OCI-LY7 (cell line): ENCODE measurements around the gene SLC9A2. TPM values are rescaled to one million over a fixed set of nuclear protein-coding genes. Genes with fewer than 3 reads are reported as not detected.

Experiments
- BruUV-seq: library from RNA; stranded (reverse); fragments of 400-500 nt; replicated peaks from 2 replicates; lab custom pipeline; 2021; lab: Mats Ljungman, UMichigan
- CTCF ChIA-PET: fragments of 300-600 bp; sonication (Branson Sonifier 250); formaldehyde crosslinking; loops from one replicate; lab custom pipeline; 2022; ENCODE audit warnings: antibody characterized with exemption; ENCODE audit not compliant: unreplicated experiment; lab: Charles Lee
- POLR2A ChIA-PET: fragments of 300-600 bp; sonication (Branson Sonifier 250); formaldehyde crosslinking; loops from one replicate; lab custom pipeline; 2022; ENCODE audit warnings: antibody characterized with exemption; lab: Charles Lee
- DNase-seq: peaks from one replicate; pipeline ENCODE4 v3.0.0-alpha.2; 2015; ENCODE audit warnings: low spot score
- H2AFZ ChIP-seq: fragments of 200-600 bp; sonication (generic), shearing (Covaris generic); 2 replicates; pipeline ENCODE4 v1.6.1; 2014; ENCODE audit warnings: mild to moderate bottlenecking, antibody characterized with exemption, low read length, moderate library complexity
- H3K27ac ChIP-seq: fragments of 200-600 bp; sonication (generic); 2 replicates; pipeline ENCODE4 v1.5.1; 2014; ENCODE audit warnings: mixed run types, low read depth, mild to moderate bottlenecking, moderate library complexity, low read length, inconsistent platforms; ENCODE audit not compliant: poor library complexity, severe bottlenecking
- H3K36me3 ChIP-seq: fragments of 200-600 bp; sonication (generic); 2 replicates; pipeline ENCODE4 v1.6.1; 2014; ENCODE audit warnings: mild to moderate bottlenecking, antibody characterized with exemption, low read length, moderate library complexity, mixed read lengths; ENCODE audit not compliant: insufficient read depth
- H3K4me1 ChIP-seq: fragments of 200-600 bp; sonication (generic); 2 replicates; pipeline ENCODE4 v1.5.1; 2014; ENCODE audit warnings: mild to moderate bottlenecking, low read length; ENCODE audit not compliant: insufficient read depth, poor library complexity, severe bottlenecking
- H3K4me2 ChIP-seq: fragments of 200-600 bp; sonication (generic); 2 replicates; pipeline ENCODE4 v1.6.1; 2014; ENCODE audit warnings: mild to moderate bottlenecking, low read length
- H3K4me3 ChIP-seq: fragments of 200-600 bp; sonication (generic); 2 replicates; pipeline ENCODE4 v1.5.1; 2014; ENCODE audit warnings: mild to moderate bottlenecking, low read depth, low read length; ENCODE audit not compliant: poor library complexity, severe bottlenecking
- H3K79me2 ChIP-seq: fragments of 200-600 bp; sonication (generic); 2 replicates; pipeline ENCODE4 v1.6.1; 2016; ENCODE audit warnings: low read depth, mild to moderate bottlenecking, low read length, moderate library complexity, mixed read lengths; ENCODE audit not compliant: insufficient read depth
- H3K9me2 ChIP-seq: fragments of 200-600 bp; sonication (generic); 2 replicates; pipeline ENCODE4 v1.6.1; 2016; ENCODE audit warnings: mild to moderate bottlenecking, low read length, mixed read lengths; ENCODE audit not compliant: insufficient read depth
- H3K9me3 ChIP-seq: fragments of 200-600 bp; sonication (generic); 2 replicates; pipeline ENCODE4 v1.6.1; 2014; ENCODE audit warnings: mild to moderate bottlenecking, mixed run types, low read length, mixed read lengths
- H4K20me1 ChIP-seq: fragments of 200-600 bp; sonication (generic); 2 replicates; pipeline ENCODE4 v1.6.1; 2014; ENCODE audit warnings: mild to moderate bottlenecking, antibody characterized with exemption, low read length, moderate library complexity, mixed read lengths; ENCODE audit not compliant: insufficient read depth
- EZH2phosphoT487 ChIP-seq: fragments of 200-600 bp; sonication (generic); IDR thresholded peaks from 2 replicates; pipeline ENCODE4 v1.6.1; 2018; ENCODE audit warnings: low read depth, borderline replicate concordance, mild to moderate bottlenecking, mixed run types, antibody characterized with exemption, low read length, moderate library complexity, mixed read lengths
- intact Hi-C: fragments of 100-400 bp; cut with micrococcal nuclease; formaldehyde crosslinking; loops from one replicate; pipeline ENCODE4 v1.10.0; 2022; ENCODE audit not compliant: unreplicated experiment
- total RNA-seq, 2 experiments: library from RNA; depleted of rRNA in 1 of 2; stranded (reverse); fragments of >200 nt in 1 of 2; shearing (Covaris generic) in 1 of 2; gene quantifications; 2 replicates each; pipeline ENCODE4 v1.2.3, GENCODE V29; 2014 to 2022
- TF ChIP-seq, protein P1 (sequence below): fragments of 200-600 bp; sonication (generic); conservative IDR thresholded peaks from 2 replicates; pipeline ENCODE4 v1.5.1; 2014; ENCODE audit warnings: mild to moderate bottlenecking, antibody characterized with exemption, low read length, moderate library complexity, mixed read lengths

SLC9A2 gene
- total RNA-seq, 2 experiments from 2014 or later: not detected

DNA sequence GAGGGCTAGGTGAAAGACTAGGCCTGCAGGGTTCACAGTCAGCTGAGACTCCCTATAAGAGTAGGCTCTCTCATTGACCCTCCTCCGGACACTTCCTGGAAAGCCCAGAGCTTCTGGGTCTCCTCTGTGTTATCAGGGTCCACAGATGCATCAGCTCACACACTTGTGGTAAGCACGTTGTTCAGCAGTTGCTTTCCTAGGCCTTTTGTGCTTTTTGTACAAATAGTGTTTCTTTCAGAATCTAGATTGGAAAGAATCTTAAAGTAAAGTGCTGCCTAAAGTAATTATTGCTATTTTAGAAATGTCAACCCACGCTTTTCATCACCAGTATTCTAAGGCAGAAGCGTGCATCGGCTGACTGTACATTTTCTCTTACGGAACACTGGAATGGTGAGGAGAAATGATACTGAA is 15.5 kb downstream of the SLC9A2 start:
- DNase-seq: no peak
- H3K4me1 ChIP-seq: no peaks in the 10 kb centered on the region
- CTCF ChIA-PET: no interaction called here
- H3K79me2 ChIP-seq: no peaks in the 10 kb centered on the region
- H4K20me1 ChIP-seq: no peaks in the 10 kb centered on the region
- no peaks in the 10 kb centered on the region for H3K36me3 ChIP-seq
- no peak overlapping the region for H3K4me2 ChIP-seq
- H2AFZ ChIP-seq: no peak overlapping the region
- no TSS peak for BruUV-seq
- TF ChIP-seq, protein P1, sequence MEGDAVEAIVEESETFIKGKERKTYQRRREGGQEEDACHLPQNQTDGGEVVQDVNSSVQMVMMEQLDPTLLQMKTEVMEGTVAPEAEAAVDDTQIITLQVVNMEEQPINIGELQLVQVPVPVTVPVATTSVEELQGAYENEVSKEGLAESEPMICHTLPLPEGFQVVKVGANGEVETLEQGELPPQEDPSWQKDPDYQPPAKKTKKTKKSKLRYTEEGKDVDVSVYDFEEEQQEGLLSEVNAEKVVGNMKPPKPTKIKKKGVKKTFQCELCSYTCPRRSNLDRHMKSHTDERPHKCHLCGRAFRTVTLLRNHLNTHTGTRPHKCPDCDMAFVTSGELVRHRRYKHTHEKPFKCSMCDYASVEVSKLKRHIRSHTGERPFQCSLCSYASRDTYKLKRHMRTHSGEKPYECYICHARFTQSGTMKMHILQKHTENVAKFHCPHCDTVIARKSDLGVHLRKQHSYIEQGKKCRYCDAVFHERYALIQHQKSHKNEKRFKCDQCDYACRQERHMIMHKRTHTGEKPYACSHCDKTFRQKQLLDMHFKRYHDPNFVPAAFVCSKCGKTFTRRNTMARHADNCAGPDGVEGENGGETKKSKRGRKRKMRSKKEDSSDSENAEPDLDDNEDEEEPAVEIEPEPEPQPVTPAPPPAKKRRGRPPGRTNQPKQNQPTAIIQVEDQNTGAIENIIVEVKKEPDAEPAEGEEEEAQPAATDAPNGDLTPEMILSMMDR: no peak
- no peak for TF ChIP-seq EZH2phosphoT487
- intact Hi-C loops: no loop called here
- H3K9me3 ChIP-seq: no peaks in the 10 kb centered on the region
- POLR2A ChIA-PET: no interaction called here
- no peaks in the 10 kb centered on the region for H3K9me2 ChIP-seq
- H3K27ac ChIP-seq: no peak overlapping the region
- H3K4me3 ChIP-seq: no peak overlapping the region

DNA sequence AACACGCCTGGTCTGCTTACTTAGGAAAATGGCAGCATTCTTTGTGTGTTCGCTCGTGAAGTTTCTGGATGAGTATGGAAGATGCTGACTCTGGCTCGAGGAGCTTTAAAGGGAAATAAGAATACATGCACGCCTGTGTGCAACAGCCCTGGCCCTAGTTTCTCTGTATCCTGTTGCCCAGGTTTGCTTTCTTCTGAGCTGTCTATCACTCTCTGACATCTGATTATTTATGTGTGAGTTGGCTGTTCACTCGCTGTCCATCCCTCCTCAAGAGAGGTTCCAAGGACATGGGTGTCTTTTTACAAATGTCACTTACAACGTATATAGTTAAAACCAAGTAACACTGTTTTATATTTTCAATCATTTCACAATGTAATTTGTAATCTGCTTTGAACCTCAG is 16.0 kb downstream of the SLC9A2 start:
- ChIA-PET CTCF (no interaction called here), POLR2A (no interaction called here)
- intact Hi-C loops: no loop called here
- BruUV-seq: no TSS peak
- Histone ChIP-seq H3K27ac (no peak overlapping the region), H3K4me1 (no peaks in the 10 kb centered on the region), H3K36me3 (no peaks in the 10 kb centered on the region), H3K9me2 (no peaks in the 10 kb centered on the region), H3K9me3 (no peaks in the 10 kb centered on the region), H3K79me2 (no peaks in the 10 kb centered on the region), H3K4me2 (no peak overlapping the region), H4K20me1 (no peaks in the 10 kb centered on the region), H2AFZ (no peak overlapping the region), H3K4me3 (no peak overlapping the region)
- DNase-seq: no peak
- TF ChIP-seq, protein P1: no peak
- TF ChIP-seq EZH2phosphoT487: no peak

DNA sequence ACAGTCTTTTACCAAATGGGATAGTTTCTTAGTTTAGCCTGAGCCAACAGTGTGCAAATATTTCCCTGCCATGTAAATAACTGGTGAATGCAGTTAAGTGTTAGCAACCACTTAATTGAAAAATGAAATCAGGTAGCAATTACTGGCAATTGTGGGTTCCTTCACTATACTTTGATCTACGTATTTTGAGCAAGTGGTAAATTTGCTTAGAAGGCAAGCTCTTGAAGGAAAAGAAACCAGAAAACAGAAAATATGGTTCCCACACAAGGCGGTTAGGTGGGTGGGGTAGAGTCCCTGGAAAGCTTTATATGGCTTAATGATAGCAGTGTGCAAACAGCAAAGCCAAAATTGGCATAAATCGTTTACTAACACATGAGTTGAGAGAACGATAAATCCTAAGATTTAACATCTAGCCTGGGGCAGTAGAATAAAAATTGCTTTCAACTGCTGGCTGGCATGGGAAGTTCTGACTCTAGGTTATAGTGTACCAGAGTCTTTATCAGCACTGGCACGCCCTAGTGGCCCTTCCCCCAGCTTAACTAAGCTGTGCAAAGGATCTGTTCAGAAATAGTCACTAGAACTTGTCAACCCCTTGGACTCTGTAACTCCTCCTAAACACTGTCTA is 17.0 kb downstream of the SLC9A2 start:
- ChIA-PET CTCF (no interaction called here), POLR2A (no interaction called here)
- intact Hi-C loops: no loop called here
- no peaks in the 10 kb centered on the region for H3K4me1 ChIP-seq
- no peaks in the 10 kb centered on the region for H3K36me3 ChIP-seq
- no peak overlapping the region for H3K4me2 ChIP-seq
- H3K27ac ChIP-seq: no peak overlapping the region
- H3K79me2 ChIP-seq: no peaks in the 10 kb centered on the region
- no peak overlapping the region for H2AFZ ChIP-seq
- no peak overlapping the region for H3K4me3 ChIP-seq
- H3K9me3 ChIP-seq: no peaks in the 10 kb centered on the region
- no peaks in the 10 kb centered on the region for H3K9me2 ChIP-seq
- no peaks in the 10 kb centered on the region for H4K20me1 ChIP-seq
- no TSS peak for BruUV-seq
- DNase-seq: no peak
- no peak for TF ChIP-seq EZH2phosphoT487
- TF ChIP-seq, protein P1: no peak
